VCaP (cell line): ENCODE results near the gene TENT5C.

Source experiments
- H3K27ac ChIP-seq: fragments of 450-650 bp; 2 replicates; pipeline ENCODE4 v1.5.1; 2017
- CTCF ChIP-seq: fragments of 450-650 bp; conservative IDR thresholded peaks from 2 replicates; pipeline ENCODE4 v1.5.1; 2017; ENCODE audit warnings: mild to moderate bottlenecking, moderate library complexity

The TENT5C gene

GRCh38 chr1:117638141-117638540 is 32.3 kb downstream of the TENT5C start:
- no peak for TF ChIP-seq CTCF
- no peak overlapping the region for H3K27ac ChIP-seq

GRCh38 chr1:117638759-117639158 is 32.9 kb downstream of the TENT5C start:
- no peak overlapping the region for H3K27ac ChIP-seq
- no peak for TF ChIP-seq CTCF

GRCh38 chr1:117639741-117640140 is 33.9 kb downstream of the TENT5C start:
- TF ChIP-seq CTCF: no peak
- H3K27ac ChIP-seq: no peak overlapping the region

- no peak overlapping the region for H3K27ac ChIP-seq
- TF ChIP-seq CTCF: no peak
Observed at GRCh38 chr1:117641536-117641935, 35.7 kb downstream of the TENT5C start.

GRCh38 chr1:117642963-117643362 is 37.1 kb downstream of the TENT5C start:
- no peak for TF ChIP-seq CTCF
- H3K27ac ChIP-seq: no peak overlapping the region

- no peak overlapping the region for H3K27ac ChIP-seq
- no peak for TF ChIP-seq CTCF
Observed at GRCh38 chr1:117643601-117644000, 37.8 kb downstream of the TENT5C start.

- no peak for TF ChIP-seq CTCF
Observed at GRCh38 chr1:117644696-117645311, 39.0 kb downstream of the TENT5C start.

More at GRCh38 chr1:117644696-117645311, 39.0 kb downstream of the TENT5C start:
- H3K27ac ChIP-seq: no peak overlapping the region
